GM23338 (cell line): ENCODE data around the gene WNK2. TPM values are rescaled to one million over a fixed set of nuclear protein-coding genes. Genes with fewer than 3 reads are reported as not detected.

Source experiments
- ATAC-seq: fragments of 200-7000 bp; cut with Tn5 transposase; 3 replicates; pipeline ENCODE4 v1.9.1; 2020
- DNase-seq: peaks from one replicate; pipeline ENCODE4 v3.0.0-alpha.2; 2015; ENCODE audit warnings: low spot score
- H2AFZ ChIP-seq: fragments of 200-600 bp; sonication (generic); 2 replicates; pipeline ENCODE4 v1.8.0; 2016; ENCODE audit warnings: antibody characterized with exemption, mild to moderate bottlenecking, moderate library complexity
- H3F3A ChIP-seq: fragments of 200-600 bp; sonication (generic); replicated peaks from 2 replicates; pipeline ENCODE4 v1.8.0; 2017; ENCODE audit warnings: antibody characterized with exemption, mixed run types, low read depth
- H3K27ac ChIP-seq: fragments of 200-600 bp; sonication (generic); 2 replicates; pipeline ENCODE4 v1.6.1; 2016; ENCODE audit warnings: low read depth
- H3K27me3 ChIP-seq: fragments of 200-600 bp; sonication (generic); 2 replicates; pipeline ENCODE4 v1.8.0; 2016; ENCODE audit warnings: mild to moderate bottlenecking, mixed run types, moderate library complexity; ENCODE audit not compliant: insufficient read depth
- H3K36me3 ChIP-seq: fragments of 200-600 bp; sonication (generic); 2 replicates; pipeline ENCODE4 v1.8.0; 2016; ENCODE audit warnings: mild to moderate bottlenecking; ENCODE audit not compliant: insufficient read depth
- H3K4me1 ChIP-seq: fragments of 200-600 bp; sonication (generic); 2 replicates; pipeline ENCODE4 v1.8.0; 2016; ENCODE audit warnings: mild to moderate bottlenecking, moderate library complexity; ENCODE audit not compliant: insufficient read depth
- H3K4me2 ChIP-seq: fragments of 200-600 bp; sonication (generic); 2 replicates; pipeline ENCODE4 v1.7.1; 2017; ENCODE audit warnings: mixed run types
- H3K4me3 ChIP-seq: fragments of 200-600 bp; sonication (generic); 2 replicates; pipeline ENCODE4 v1.6.1; 2016; ENCODE audit warnings: mixed run types
- H3K79me2 ChIP-seq: fragments of 200-600 bp; sonication (generic); replicated peaks from 2 replicates; pipeline ENCODE4 v1.8.0; 2017; ENCODE audit warnings: mild to moderate bottlenecking; ENCODE audit not compliant: insufficient read depth
- H3K9me2 ChIP-seq: fragments of 200-600 bp; sonication (generic); 2 replicates; pipeline ENCODE4 v1.8.0; 2017; ENCODE audit not compliant: insufficient read depth
- H4K20me1 ChIP-seq: fragments of 200-600 bp; sonication (generic); replicated peaks from 2 replicates; pipeline ENCODE4 v1.8.0; 2017; ENCODE audit warnings: mild to moderate bottlenecking; ENCODE audit not compliant: insufficient read depth
- H3K27ac Mint-ChIP-seq: 2 replicates; pipeline ENCODE4 v1.8.0; 2020; ENCODE audit warnings: inconsistent platforms, mild to moderate bottlenecking, moderate library complexity, mixed read lengths
- H3K27me3 Mint-ChIP-seq: 3 replicates; pipeline ENCODE4 v1.8.0; 2022; ENCODE audit warnings: low read depth, mild to moderate bottlenecking, moderate library complexity, mixed read lengths, inconsistent platforms; ENCODE audit not compliant: insufficient read depth, poor library complexity
- H3K36me3 Mint-ChIP-seq: 3 replicates; pipeline ENCODE4 v1.8.0; 2021; ENCODE audit warnings: low read depth, mild to moderate bottlenecking, inconsistent platforms, moderate library complexity, mixed read lengths
- H3K4me1 Mint-ChIP-seq: 3 replicates; pipeline ENCODE4 v1.8.0; 2020; ENCODE audit warnings: mild to moderate bottlenecking, inconsistent platforms, mixed read lengths
- H3K4me3 Mint-ChIP-seq: 3 replicates; pipeline ENCODE4 v1.8.0; 2021; ENCODE audit warnings: moderate library complexity, mild to moderate bottlenecking, inconsistent platforms, mixed read lengths
- H3K9me3 Mint-ChIP-seq: 3 replicates; pipeline ENCODE4 v1.8.0; 2020; ENCODE audit warnings: moderate library complexity, mild to moderate bottlenecking, inconsistent platforms, mixed read lengths
- ETS1 ChIP-seq: IDR thresholded peaks from 2 replicates; pipeline ENCODE4 v1.6.1; 2016; ENCODE audit warnings: antibody characterized with exemption
- EZH2 ChIP-seq: fragments of 200-600 bp; sonication (generic); IDR thresholded peaks from one replicate; pipeline ENCODE4 v1.8.0; 2017; ENCODE audit warnings: antibody characterized with exemption, mild to moderate bottlenecking, low read depth; ENCODE audit not compliant: unreplicated experiment
- REST ChIP-seq: IDR thresholded peaks from one replicate; pipeline ENCODE4 v1.6.1; 2018; ENCODE audit warnings: antibody characterized with exemption; ENCODE audit not compliant: unreplicated experiment
- STAT1 ChIP-seq: IDR thresholded peaks from one replicate; pipeline ENCODE4 v1.6.1; 2016; ENCODE audit warnings: antibody characterized with exemption; ENCODE audit not compliant: unreplicated experiment
- ZNF331 ChIP-seq: fragments of 250-450 bp; sonication (Bioruptor Pico); IDR thresholded peaks from 2 replicates; pipeline ENCODE4 v1.5.0; 2020; ENCODE audit warnings: low read depth, mild to moderate bottlenecking, moderate library complexity
- ZNF462 ChIP-seq: fragments of 250-450 bp; sonication (Bioruptor Pico); IDR thresholded peaks from 2 replicates; pipeline ENCODE4 v1.5.0; 2020; ENCODE audit warnings: mild to moderate bottlenecking, moderate library complexity
- polyA plus RNA-seq: library from polyadenylated mRNA; unstranded; fragments of >200 nt; fragmentation: Nextera tagmentation; extraction: Ambion mirVana; gene quantifications from 2 replicates; pipeline ENCODE4 v1.2.1, GENCODE V29; 2016
- total RNA-seq: library from RNA; depleted of rRNA; stranded (reverse); fragments of >200 nt; shearing (Covaris generic); gene quantifications from 2 replicates; pipeline ENCODE4 v1.2.3, GENCODE V29; 2014
- TF ChIP-seq, protein P1 (sequence below), 2 experiments: fragments of 200-600 bp in 1 of 2; sonication (generic) in 1 of 2; conservative IDR thresholded peaks; 2 replicates each; pipeline versions ENCODE4 v1.5.1 to v1.6.1; 2016 to 2017; ENCODE audit warnings: antibody characterized with exemption in 2 of 2, low read depth in 2 of 2, mild to moderate bottlenecking in 2 of 2, moderate library complexity in 1 of 2

WNK2 gene
- total and polyA plus RNA-seq, 2 experiments from 2014 or later = 56.4 to 102 TPM

DNA sequence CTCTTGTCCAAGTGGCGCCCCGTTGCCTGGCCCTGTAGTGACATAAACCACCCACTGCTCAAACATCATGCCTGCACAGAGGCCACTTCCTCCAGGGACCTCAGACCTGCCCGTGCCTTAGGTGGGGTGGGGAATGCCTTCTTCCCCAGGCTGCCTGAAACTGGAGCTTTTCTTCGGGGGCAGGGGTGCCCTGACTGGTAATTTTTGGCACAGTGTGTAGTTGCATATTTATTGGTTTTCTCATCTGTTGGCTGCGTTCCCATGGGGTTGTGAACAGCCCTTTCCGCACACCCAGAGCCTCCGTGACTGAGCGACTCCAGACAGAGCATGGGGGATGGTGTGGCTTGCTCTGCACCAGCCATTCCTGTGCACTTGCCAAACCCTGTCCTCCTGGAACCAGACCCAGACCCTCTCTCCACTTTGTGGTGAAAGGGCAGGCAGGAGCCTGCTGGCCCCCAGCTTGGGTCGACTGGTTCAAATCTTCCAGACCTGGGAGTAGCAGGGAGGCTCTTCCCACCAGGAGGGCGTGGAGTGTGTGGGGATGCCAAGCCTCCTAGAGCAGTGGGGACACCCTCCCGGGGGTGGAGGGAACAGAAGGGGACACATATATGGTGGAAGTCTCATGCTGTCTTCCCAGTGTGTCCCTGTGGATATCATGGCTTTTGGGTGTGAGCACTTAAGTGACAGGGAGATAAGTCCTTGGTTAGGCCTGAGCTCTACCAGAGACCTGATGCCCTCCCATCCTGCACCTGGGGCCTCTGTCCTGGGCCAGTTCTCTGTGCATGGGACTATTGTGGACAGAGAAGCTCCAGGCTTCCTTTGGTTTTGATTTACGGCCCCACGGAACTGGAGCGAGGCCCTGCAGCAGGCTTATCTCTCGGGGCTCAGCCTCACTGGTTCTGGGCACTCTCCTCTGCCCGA, 39.6 kb downstream of the WNK2 start (continued):
- no peak for TF ChIP-seq REST
- no peak for TF ChIP-seq ZNF331
- no peak for TF ChIP-seq EZH2
- no peak for TF ChIP-seq ETS1
- no peak for TF ChIP-seq STAT1

DNA sequence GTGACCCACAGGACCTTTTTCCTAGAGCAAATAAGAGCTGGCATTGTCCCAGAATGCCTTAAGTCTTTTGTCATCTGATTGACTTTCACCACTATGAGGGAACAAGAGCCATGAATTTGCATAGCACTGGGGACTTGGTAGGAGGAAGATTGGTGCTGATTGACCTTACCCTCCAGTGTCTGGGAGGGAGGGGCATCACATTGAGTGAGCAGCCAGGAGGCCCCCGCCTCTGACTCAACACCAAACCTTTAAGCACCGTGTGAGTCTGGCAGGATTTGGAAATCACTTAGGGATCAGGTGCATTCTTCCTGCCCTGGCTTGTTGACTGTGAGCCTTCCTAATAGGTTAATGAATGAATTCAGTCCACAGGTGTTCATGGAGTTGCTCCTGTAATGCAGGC, 40.7 kb downstream of the WNK2 start:
- Mint-ChIP-seq H3K4me3 (no peak overlapping the region), H3K9me3 (no peaks in the 10 kb centered on the region; the same call in 2 of the 3 replicates), H3K27me3 (peaks cover 15% of the 10 kb centered on the region), H3K4me1 (peaks cover 20% of the 10 kb centered on the region), H3K36me3 (no peaks in the 10 kb centered on the region; the same call in 2 of the 3 replicates), H3K27ac (peak overlapping the region; percentile 72)
- Histone ChIP-seq H3K4me3 (no peak overlapping the region), H3K27ac (no peak overlapping the region), H2AFZ (no peak overlapping the region), H3K36me3 (no peaks in the 10 kb centered on the region), H3K4me1 (0 out of 2 replicates have a peak, but pooled peaks cover 4% of the 10 kb centered on the region), H4K20me1 (peaks cover 7% of the 10 kb centered on the region), H3K79me2 (peaks cover 42% of the 10 kb centered on the region), H3K4me2 (no peak overlapping the region), H3K27me3 (no peaks in the 10 kb centered on the region), H3F3A (no peaks in the 10 kb centered on the region), H3K9me2 (no peaks in the 10 kb centered on the region)
- DNase-seq (peak; percentile 24), ATAC-seq (peak; percentile 73)
- TF ChIP-seq ZNF462 (CRISPR knock-in tag) = no peak
- TF ChIP-seq, protein P1, sequence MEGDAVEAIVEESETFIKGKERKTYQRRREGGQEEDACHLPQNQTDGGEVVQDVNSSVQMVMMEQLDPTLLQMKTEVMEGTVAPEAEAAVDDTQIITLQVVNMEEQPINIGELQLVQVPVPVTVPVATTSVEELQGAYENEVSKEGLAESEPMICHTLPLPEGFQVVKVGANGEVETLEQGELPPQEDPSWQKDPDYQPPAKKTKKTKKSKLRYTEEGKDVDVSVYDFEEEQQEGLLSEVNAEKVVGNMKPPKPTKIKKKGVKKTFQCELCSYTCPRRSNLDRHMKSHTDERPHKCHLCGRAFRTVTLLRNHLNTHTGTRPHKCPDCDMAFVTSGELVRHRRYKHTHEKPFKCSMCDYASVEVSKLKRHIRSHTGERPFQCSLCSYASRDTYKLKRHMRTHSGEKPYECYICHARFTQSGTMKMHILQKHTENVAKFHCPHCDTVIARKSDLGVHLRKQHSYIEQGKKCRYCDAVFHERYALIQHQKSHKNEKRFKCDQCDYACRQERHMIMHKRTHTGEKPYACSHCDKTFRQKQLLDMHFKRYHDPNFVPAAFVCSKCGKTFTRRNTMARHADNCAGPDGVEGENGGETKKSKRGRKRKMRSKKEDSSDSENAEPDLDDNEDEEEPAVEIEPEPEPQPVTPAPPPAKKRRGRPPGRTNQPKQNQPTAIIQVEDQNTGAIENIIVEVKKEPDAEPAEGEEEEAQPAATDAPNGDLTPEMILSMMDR (conservative IDR thresholded peaks at IDR 0.05; ENCODE audit: low read depth in 2 of 2) = no peak
